Progenitor cell of endocrine pancreas (in vitro differentiated cells): ENCODE results near the gene GPC4. TPM values are rescaled to one million over a fixed set of nuclear protein-coding genes. Genes with fewer than 3 reads are reported as not detected.

ENCODE experiments used
- DNase-seq: peaks from one replicate; pipeline ENCODE4 v3.0.0; 2021; ENCODE audit warnings: low spot score; ENCODE audit not compliant: unreplicated experiment
- H3K27ac Mint-ChIP-seq: 2 replicates; pipeline ENCODE4 v1.8.0; 2021; ENCODE audit warnings: mild to moderate bottlenecking, moderate library complexity, mixed read lengths
- H3K27me3 Mint-ChIP-seq: 2 replicates; pipeline ENCODE4 v1.8.0; 2021; ENCODE audit warnings: mixed read lengths
- H3K36me3 Mint-ChIP-seq: 2 replicates; pipeline ENCODE4 v1.8.0; 2022; ENCODE audit warnings: mixed read lengths; ENCODE audit not compliant: insufficient read depth
- H3K4me1 Mint-ChIP-seq: 2 replicates; pipeline ENCODE4 v1.8.0; 2021; ENCODE audit warnings: low read depth, mixed read lengths
- H3K4me3 Mint-ChIP-seq: 2 replicates; pipeline ENCODE4 v1.8.0; 2021; ENCODE audit warnings: low read depth, mild to moderate bottlenecking, moderate library complexity, mixed read lengths
- H3K9me3 Mint-ChIP-seq: 2 replicates; pipeline ENCODE4 v1.8.0; 2021; ENCODE audit warnings: low read depth, mixed read lengths
- total RNA-seq: library from RNA; stranded (reverse); gene quantifications from 2 replicates; pipeline ENCODE4 v1.2.1, GENCODE V29; 2021
- TF ChIP-seq, protein P1 (sequence below): fragments of 200-600 bp; sonication (generic); IDR thresholded peaks from one replicate; pipeline ENCODE4 v1.5.0; 2021; ENCODE audit warnings: antibody characterized with exemption, mild to moderate bottlenecking; ENCODE audit not compliant: unreplicated experiment

Gene GPC4
- total RNA-seq, 1 donor from 2014 or later: 10.8 TPM

DNA sequence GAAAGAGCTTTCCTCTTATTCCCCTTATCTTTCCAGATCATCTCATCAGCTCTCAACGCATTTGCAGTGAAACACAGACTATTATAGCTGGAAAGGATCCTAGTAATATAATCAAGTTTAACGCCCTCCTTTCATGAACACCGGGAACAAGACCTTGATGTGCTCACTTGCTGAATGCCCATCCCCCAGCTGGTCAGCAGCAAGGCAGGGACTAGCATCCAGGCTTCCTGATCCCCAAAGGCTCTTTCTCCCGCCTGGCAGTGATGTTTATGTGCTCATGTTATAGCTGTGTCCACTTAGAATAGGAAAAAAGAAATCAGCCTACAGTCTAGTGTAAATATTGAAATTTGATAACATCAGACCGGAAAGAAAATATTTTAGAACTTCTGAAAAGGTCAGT is 24.6 kb downstream of the GPC4 start:
- DNase-seq: no peak
- TF ChIP-seq, protein P1, sequence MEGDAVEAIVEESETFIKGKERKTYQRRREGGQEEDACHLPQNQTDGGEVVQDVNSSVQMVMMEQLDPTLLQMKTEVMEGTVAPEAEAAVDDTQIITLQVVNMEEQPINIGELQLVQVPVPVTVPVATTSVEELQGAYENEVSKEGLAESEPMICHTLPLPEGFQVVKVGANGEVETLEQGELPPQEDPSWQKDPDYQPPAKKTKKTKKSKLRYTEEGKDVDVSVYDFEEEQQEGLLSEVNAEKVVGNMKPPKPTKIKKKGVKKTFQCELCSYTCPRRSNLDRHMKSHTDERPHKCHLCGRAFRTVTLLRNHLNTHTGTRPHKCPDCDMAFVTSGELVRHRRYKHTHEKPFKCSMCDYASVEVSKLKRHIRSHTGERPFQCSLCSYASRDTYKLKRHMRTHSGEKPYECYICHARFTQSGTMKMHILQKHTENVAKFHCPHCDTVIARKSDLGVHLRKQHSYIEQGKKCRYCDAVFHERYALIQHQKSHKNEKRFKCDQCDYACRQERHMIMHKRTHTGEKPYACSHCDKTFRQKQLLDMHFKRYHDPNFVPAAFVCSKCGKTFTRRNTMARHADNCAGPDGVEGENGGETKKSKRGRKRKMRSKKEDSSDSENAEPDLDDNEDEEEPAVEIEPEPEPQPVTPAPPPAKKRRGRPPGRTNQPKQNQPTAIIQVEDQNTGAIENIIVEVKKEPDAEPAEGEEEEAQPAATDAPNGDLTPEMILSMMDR: no peak
- H3K4me3 Mint-ChIP-seq: no peak overlapping the region
- no peaks in the 10 kb centered on the region for H3K9me3 Mint-ChIP-seq
- H3K4me1 Mint-ChIP-seq: peaks cover 23% of the 10 kb centered on the region
- H3K27ac Mint-ChIP-seq: peak overlapping the region; percentile 12
- H3K27me3 Mint-ChIP-seq: peaks cover 2% of the 10 kb centered on the region
- H3K36me3 Mint-ChIP-seq: no peaks in the 10 kb centered on the region

DNA sequence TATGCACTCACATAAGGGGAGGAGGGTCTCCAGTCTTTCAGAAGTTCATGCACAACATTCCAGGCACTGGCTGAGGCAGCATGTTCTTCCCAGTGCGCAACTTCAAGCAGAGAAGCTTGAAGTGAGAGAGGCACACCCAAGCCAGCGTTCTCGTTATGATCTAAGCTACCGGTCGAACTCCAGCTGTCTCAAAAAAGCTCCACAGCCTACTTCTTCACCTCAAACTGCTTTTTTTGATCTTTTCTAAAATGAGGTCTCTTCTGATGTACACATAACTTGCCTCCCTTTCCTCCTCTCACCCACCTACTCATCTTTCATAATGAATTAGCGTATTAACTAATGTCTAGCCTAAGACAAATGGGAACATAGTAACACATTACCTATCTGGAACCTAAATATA is 25.3 kb downstream of the GPC4 start:
- H3K4me3 Mint-ChIP-seq: no peak overlapping the region
- H3K27ac Mint-ChIP-seq: no peak overlapping the region
- H3K4me1 Mint-ChIP-seq: peaks cover 28% of the 10 kb centered on the region
- H3K27me3 Mint-ChIP-seq: peaks cover 2% of the 10 kb centered on the region
- no peaks in the 10 kb centered on the region for H3K9me3 Mint-ChIP-seq
- no peaks in the 10 kb centered on the region for H3K36me3 Mint-ChIP-seq
- no peak for DNase-seq
- TF ChIP-seq, protein P1: no peak

DNA sequence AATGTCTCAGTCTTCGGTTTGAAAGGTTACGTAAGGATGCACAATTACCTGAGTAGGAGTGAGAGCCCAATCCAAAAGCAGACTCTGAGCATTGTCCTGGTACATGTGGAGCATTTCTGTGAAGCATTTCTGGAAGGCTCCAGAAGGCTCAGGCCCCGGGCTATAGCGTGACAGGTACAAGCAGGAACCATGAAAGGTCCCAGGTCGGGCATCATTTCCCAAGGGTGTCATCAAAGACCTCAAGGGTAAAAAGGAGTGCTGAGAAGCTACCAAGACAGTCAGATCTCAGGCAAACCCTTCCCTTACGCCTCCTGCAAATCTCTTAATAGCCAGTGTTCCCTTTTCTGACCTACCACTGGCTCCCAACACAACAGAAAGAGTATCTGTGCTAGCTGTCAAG is 30.8 kb downstream of the GPC4 start:
- H3K4me3 Mint-ChIP-seq: no peak overlapping the region
- no peak for DNase-seq
- H3K4me1 Mint-ChIP-seq: peaks cover 19% of the 10 kb centered on the region
- H3K9me3 Mint-ChIP-seq: no peaks in the 10 kb centered on the region
- H3K27me3 Mint-ChIP-seq: no peaks in the 10 kb centered on the region
- no peaks in the 10 kb centered on the region for H3K36me3 Mint-ChIP-seq
- no peak overlapping the region for H3K27ac Mint-ChIP-seq
- TF ChIP-seq, protein P1: no peak

DNA sequence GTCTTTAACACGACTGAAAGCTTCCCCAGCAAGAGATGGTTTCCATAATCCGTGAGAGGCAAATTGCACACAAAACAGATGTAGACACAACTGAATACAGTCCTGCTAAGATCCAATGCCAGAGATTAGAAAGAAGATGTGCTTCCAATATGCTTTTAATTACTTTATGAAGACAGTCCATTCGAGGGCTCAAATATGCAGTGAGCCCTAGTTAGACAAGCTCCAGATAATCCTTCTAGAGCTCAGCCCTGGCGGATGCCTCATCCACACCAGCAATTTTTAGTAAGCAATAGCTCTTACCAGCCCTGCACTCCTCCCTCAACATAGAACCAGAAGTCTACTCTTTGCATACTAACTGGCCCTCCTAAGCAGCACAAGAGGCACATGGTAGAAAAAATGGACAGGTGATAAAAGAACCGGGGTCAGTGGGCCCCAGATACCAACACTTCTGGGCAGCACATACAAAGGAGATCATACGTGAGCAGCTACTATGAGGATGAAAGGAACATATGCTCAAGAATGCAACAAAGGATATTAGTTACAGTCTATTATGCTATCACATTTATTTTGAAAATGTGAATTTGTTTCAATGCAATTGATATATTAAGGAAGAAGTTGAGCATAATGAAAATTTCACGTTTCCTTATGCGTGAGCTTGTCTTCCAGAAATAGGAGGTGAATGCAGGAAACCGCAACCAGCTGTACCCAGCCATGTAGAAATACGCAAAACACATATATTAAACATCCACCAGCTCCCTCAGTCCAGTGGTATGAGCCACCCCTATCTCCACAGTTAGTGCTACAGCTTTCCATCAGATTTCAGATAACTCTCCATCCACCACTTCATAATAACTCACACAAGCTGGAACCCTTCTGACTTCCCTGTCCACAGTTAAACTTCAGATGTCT is 34.3 kb downstream of the GPC4 start:
- no peak for DNase-seq
- H3K9me3 Mint-ChIP-seq: no peaks in the 10 kb centered on the region
- H3K36me3 Mint-ChIP-seq: no peaks in the 10 kb centered on the region
- H3K4me3 Mint-ChIP-seq: no peak overlapping the region
- peaks cover 19% of the 10 kb centered on the region for H3K4me1 Mint-ChIP-seq
- H3K27ac Mint-ChIP-seq: no peak overlapping the region
- peaks cover 3% of the 10 kb centered on the region for H3K27me3 Mint-ChIP-seq
- TF ChIP-seq, protein P1: no peak

DNA sequence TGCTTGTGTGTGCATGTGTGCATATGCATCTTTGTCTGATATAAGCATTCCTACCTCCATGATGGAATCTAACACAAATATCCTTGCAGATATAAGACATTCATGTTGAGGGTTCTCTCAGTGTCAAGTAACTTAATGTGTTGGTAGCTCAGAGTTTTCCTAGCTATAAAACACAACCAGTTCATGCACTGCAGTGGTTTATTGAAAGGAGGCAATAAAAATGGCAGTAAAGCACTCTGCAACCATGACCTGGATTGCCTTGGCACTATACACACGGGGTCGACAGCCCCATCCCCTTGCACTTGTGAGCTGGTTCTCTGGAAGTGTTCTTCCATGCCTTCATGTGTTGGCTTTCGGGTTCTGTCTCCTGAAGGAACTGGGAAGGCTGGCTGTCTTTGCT is 38.9 kb downstream of the GPC4 start:
- TF ChIP-seq, protein P1: no peak
- H3K4me1 Mint-ChIP-seq: peaks cover 11% of the 10 kb centered on the region
- no peak overlapping the region for H3K27ac Mint-ChIP-seq
- H3K36me3 Mint-ChIP-seq: no peaks in the 10 kb centered on the region
- no peak overlapping the region for H3K4me3 Mint-ChIP-seq
- no peak for DNase-seq
- no peaks in the 10 kb centered on the region for H3K9me3 Mint-ChIP-seq
- H3K27me3 Mint-ChIP-seq: peaks cover 5% of the 10 kb centered on the region
